ENCODE measurements around the gene CGB2. TPM values are rescaled to one million over a fixed set of nuclear protein-coding genes. Genes with fewer than 3 reads are reported as not detected.

CGB2 gene
- total and polyA plus RNA-seq, 9 of the 15 experiments (the other 6 are each of a cell fraction or from before 2014, with no cell fraction given): 0.22 TPM; not detected in 8

DNA sequence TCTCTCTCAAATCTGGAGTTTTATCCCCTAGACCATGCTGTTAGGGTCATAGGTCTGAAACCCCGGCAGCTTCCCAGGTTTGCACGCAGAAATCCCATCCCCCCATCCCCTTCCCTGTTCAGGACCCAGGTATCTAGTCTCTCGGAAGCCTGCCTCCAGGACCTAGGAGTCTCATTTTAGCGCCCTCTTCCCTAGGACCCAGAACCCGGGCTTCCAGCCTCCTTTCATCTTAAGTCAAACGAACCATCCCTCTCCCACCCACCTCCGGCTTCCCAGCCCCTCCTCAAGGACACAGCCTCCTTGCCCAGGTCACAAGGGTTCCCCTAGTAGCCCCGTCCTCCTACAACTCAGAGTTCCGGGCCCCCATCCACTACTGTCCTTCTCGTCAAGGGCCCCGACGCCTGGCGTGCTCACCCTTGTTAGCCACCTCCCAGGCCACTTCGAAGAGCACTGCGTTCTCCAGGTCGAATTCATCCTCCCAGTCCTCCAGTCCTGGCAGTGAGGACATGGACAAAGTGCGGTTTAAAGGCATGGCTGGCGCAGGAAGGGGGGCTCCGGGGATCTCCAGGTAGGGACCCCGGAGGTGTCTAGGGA is 39.0 kb upstream of the CGB2 start (continued):
- TF ChIP-seq CREB3L1 (IDR thresholded peaks at IDR 0.05; ENCODE audit: borderline replicate concordance, low read depth): 0 out of 2 replicates have a peak, but pooled peaks have one; percentile 9
- 0 out of 2 replicates have a peak, but pooled peaks have one; percentile 17 for TF ChIP-seq ESRRA (IDR thresholded peaks at IDR 0.05; ENCODE audit: borderline replicate concordance, low read depth)
- 0 out of 2 replicates have a peak, but pooled peaks have one; percentile 77 for TF ChIP-seq CBFB (CRISPR knock-in tag; IDR thresholded peaks at IDR 0.05)
- TF ChIP-seq PHB (CRISPR knock-in tag; IDR thresholded peaks at IDR 0.05): peak; percentile 73; the same call in 1 of the 2 replicates
- TF ChIP-seq ZBTB40 (IDR thresholded peaks at IDR 0.05): 0 out of 2 replicates have a peak, but pooled peaks have one; percentile 14
- TF ChIP-seq ZBTB40 (CRISPR knock-in tag; IDR thresholded peaks at IDR 0.05): no peak
- TF ChIP-seq ZEB2 (IDR thresholded peaks at IDR 0.05): no peak
- no peak for TF ChIP-seq HNRNPUL1 (IDR thresholded peaks at IDR 0.05; ENCODE audit: low read length)
- no peak for TF ChIP-seq RBM34 (IDR thresholded peaks at IDR 0.05; ENCODE audit: borderline replicate concordance, insufficient read depth, low read length)
- TF ChIP-seq TAF15 (IDR thresholded peaks at IDR 0.05; ENCODE audit: low read depth, low read length): no peak
- peak; percentile 10; the same call in 1 of the 2 replicates for TF ChIP-seq LARP7 (IDR thresholded peaks at IDR 0.05)
- TF ChIP-seq, protein P1, sequence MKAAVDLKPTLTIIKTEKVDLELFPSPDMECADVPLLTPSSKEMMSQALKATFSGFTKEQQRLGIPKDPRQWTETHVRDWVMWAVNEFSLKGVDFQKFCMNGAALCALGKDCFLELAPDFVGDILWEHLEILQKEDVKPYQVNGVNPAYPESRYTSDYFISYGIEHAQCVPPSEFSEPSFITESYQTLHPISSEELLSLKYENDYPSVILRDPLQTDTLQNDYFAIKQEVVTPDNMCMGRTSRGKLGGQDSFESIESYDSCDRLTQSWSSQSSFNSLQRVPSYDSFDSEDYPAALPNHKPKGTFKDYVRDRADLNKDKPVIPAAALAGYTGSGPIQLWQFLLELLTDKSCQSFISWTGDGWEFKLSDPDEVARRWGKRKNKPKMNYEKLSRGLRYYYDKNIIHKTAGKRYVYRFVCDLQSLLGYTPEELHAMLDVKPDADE (conservative IDR thresholded peaks at IDR 0.05; ENCODE audit: control insufficient read depth, low read depth, low read length): no peak; the same call in 1 of the 2 replicates
- TF ChIP-seq ZNF146 (CRISPR knock-in tag; IDR thresholded peaks at IDR 0.05; ENCODE audit: unreplicated experiment): no peak

Data from K562 (cell line).